Loucy (cell line): ENCODE results near the gene FANCI.

Experiments used
- H2AFZ ChIP-seq: fragments of 200-600 bp; sonication (generic); 2 replicates; pipeline ENCODE4 v1.6.0; 2016; ENCODE audit warnings: antibody characterized with exemption, mild to moderate bottlenecking, low read length, moderate library complexity
- H3F3A ChIP-seq: fragments of 200-600 bp; 2 replicates; pipeline ENCODE4 v1.6.0; 2016; ENCODE audit warnings: antibody characterized with exemption, low read depth, mild to moderate bottlenecking
- H3K27me3 ChIP-seq: fragments of 200-600 bp; sonication (generic); 2 replicates; pipeline ENCODE4 v1.6.1; 2014; ENCODE audit warnings: low read length, mild to moderate bottlenecking; ENCODE audit not compliant: insufficient read depth, poor library complexity, severe bottlenecking
- H3K36me3 ChIP-seq: fragments of 200-600 bp; sonication (generic); 2 replicates; pipeline ENCODE4 v1.6.1; 2016; ENCODE audit warnings: low read length; ENCODE audit not compliant: insufficient read depth
- H3K4me1 ChIP-seq: fragments of 200-600 bp; sonication (generic); 2 replicates; pipeline ENCODE4 v1.5.1; 2014; ENCODE audit warnings: low read length, mild to moderate bottlenecking; ENCODE audit not compliant: insufficient read depth, poor library complexity, severe bottlenecking
- H3K4me2 ChIP-seq: fragments of 200-600 bp; sonication (generic); 2 replicates; pipeline ENCODE4 v1.6.0; 2014; ENCODE audit warnings: antibody characterized with exemption, low read length, low read depth, mild to moderate bottlenecking; ENCODE audit not compliant: poor library complexity, severe bottlenecking
- H3K4me3 ChIP-seq: fragments of 200-600 bp; sonication (generic); 2 replicates; pipeline ENCODE4 v1.5.1; 2014; ENCODE audit warnings: low read length, mild to moderate bottlenecking, mixed read lengths; ENCODE audit not compliant: poor library complexity, severe bottlenecking
- H3K79me2 ChIP-seq: fragments of 200-600 bp; sonication (generic); 2 replicates; pipeline ENCODE4 v1.6.1; 2014; ENCODE audit warnings: low read length; ENCODE audit not compliant: insufficient read depth
- H3K9ac ChIP-seq: fragments of 200-600 bp; sonication (generic); 2 replicates; pipeline ENCODE4 v1.6.0; 2014; ENCODE audit warnings: mild to moderate bottlenecking, low read depth, low read length, moderate library complexity; ENCODE audit not compliant: poor library complexity, severe bottlenecking
- H3K9me2 ChIP-seq: fragments of 200-600 bp; sonication (generic); replicated peaks from 2 replicates; pipeline ENCODE4 v1.6.1; 2016; ENCODE audit warnings: low read depth, low read length, mixed read lengths
- H3K9me3 ChIP-seq: fragments of 200-600 bp; sonication (generic); 2 replicates; pipeline ENCODE4 v1.6.1; 2014; ENCODE audit warnings: mild to moderate bottlenecking, antibody characterized with exemption, low read length, low read depth; ENCODE audit not compliant: insufficient read depth
- H4K20me1 ChIP-seq: fragments of 200-600 bp; sonication (generic); 2 replicates; pipeline ENCODE4 v1.6.0; 2014; ENCODE audit warnings: antibody characterized with exemption, low read length, mild to moderate bottlenecking; ENCODE audit not compliant: insufficient read depth, poor library complexity, severe bottlenecking
- EZH2phosphoT487 ChIP-seq: fragments of 200-600 bp; IDR thresholded peaks from 2 replicates; pipeline ENCODE4 v1.6.1; 2018; ENCODE audit warnings: antibody characterized with exemption, mild to moderate bottlenecking, moderate library complexity, borderline replicate concordance
- TF ChIP-seq, protein P1 (sequence below): fragments of 200-600 bp; sonication (generic); conservative IDR thresholded peaks from 2 replicates; pipeline ENCODE4 v1.5.1; 2014; ENCODE audit warnings: mild to moderate bottlenecking, antibody characterized with exemption, low read length

FANCI gene

DNA sequence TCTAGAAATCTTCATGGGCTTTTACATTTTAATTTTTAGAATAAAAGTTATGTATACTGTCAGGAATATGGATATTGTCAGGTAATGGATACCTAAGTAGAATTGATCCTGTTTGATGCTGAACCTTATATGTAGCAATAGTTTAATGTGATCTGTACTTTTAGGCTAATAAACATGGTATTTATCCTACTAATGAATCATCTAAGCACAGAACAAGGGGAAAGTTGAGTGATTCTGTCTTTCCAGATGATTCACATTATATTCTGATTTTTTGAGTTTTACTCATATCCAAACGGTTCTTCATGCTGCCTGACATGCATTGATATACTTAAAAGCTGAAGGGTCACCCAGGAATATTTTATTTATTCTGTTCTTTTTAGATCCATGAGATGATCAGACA lies 34.5 kb downstream of the FANCI start:
- no peak overlapping the region for H2AFZ ChIP-seq
- H3K4me1 ChIP-seq = no peaks in the 10 kb centered on the region
- no peak overlapping the region for H3K9ac ChIP-seq
- H3K79me2 ChIP-seq = no peaks in the 10 kb centered on the region
- no peaks in the 10 kb centered on the region for H3K27me3 ChIP-seq
- H4K20me1 ChIP-seq = no peaks in the 10 kb centered on the region
- TF ChIP-seq, protein P1, sequence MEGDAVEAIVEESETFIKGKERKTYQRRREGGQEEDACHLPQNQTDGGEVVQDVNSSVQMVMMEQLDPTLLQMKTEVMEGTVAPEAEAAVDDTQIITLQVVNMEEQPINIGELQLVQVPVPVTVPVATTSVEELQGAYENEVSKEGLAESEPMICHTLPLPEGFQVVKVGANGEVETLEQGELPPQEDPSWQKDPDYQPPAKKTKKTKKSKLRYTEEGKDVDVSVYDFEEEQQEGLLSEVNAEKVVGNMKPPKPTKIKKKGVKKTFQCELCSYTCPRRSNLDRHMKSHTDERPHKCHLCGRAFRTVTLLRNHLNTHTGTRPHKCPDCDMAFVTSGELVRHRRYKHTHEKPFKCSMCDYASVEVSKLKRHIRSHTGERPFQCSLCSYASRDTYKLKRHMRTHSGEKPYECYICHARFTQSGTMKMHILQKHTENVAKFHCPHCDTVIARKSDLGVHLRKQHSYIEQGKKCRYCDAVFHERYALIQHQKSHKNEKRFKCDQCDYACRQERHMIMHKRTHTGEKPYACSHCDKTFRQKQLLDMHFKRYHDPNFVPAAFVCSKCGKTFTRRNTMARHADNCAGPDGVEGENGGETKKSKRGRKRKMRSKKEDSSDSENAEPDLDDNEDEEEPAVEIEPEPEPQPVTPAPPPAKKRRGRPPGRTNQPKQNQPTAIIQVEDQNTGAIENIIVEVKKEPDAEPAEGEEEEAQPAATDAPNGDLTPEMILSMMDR = no peak
- no peak for TF ChIP-seq EZH2phosphoT487
- H3K9me3 ChIP-seq = no peaks in the 10 kb centered on the region
- no peaks in the 10 kb centered on the region for H3F3A ChIP-seq
- H3K9me2 ChIP-seq = no peaks in the 10 kb centered on the region
- H3K4me3 ChIP-seq = no peak overlapping the region
- peaks cover 83% of the 10 kb centered on the region; the same call in 1 of the 2 replicates for H3K36me3 ChIP-seq
- H3K4me2 ChIP-seq = no peak overlapping the region

DNA sequence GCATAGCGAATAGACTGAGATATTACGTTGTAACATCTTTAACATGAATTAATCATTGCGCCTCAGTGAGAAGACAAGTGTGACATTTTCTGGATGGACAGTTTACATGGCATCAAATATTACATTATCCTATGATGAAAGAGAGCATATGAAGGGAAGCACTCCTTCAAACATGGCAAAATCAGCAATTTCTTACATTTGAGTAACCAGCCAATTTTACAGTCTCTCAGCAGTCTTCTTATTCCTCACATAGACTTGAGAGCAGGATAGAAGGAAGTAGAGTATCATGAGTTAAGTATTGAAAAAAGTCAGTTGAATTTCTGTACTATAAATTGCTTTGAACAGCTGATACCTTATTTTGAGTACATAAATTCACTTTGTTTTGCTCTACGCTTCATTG lies 38.9 kb downstream of the FANCI start:
- no peak overlapping the region for H3K9ac ChIP-seq
- no peaks in the 10 kb centered on the region for H4K20me1 ChIP-seq
- H3F3A ChIP-seq = no peaks in the 10 kb centered on the region
- H3K4me3 ChIP-seq = no peak overlapping the region
- peaks cover 80% of the 10 kb centered on the region for H3K36me3 ChIP-seq
- H3K27me3 ChIP-seq = no peaks in the 10 kb centered on the region
- no peak overlapping the region for H3K4me2 ChIP-seq
- H3K9me3 ChIP-seq = peaks cover 8% of the 10 kb centered on the region; the same call in 1 of the 2 replicates
- H3K79me2 ChIP-seq = no peaks in the 10 kb centered on the region
- H3K4me1 ChIP-seq = no peaks in the 10 kb centered on the region
- no peak for TF ChIP-seq EZH2phosphoT487
- TF ChIP-seq, protein P1 = no peak
- H2AFZ ChIP-seq = no peak overlapping the region
- no peaks in the 10 kb centered on the region for H3K9me2 ChIP-seq

DNA sequence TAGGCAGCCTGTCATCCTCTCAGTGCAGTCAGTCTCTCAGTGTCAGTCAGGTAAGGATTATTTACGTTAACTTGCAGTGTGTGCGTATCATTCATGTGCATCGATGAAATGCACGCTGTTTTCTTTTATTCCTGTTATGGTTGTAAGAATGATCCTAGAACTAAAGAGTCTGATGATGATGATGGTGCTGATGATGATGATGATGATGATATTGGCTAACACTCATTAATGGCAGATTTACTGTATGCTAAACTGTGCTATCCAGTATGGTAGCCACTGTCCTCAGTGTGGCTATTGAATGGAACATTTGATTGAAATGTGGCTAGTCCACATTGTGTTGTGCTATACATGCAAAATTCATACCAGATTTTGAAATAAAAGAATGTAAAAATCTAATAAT lies 39.4 kb downstream of the FANCI start:
- Histone ChIP-seq H3K9me2 (no peaks in the 10 kb centered on the region), H3K9me3 (peaks cover 8% of the 10 kb centered on the region; the same call in 1 of the 2 replicates), H3K4me2 (no peak overlapping the region), H4K20me1 (no peaks in the 10 kb centered on the region), H3K27me3 (no peaks in the 10 kb centered on the region), H3K4me3 (no peak overlapping the region), H3K4me1 (no peaks in the 10 kb centered on the region), H3K79me2 (no peaks in the 10 kb centered on the region), H2AFZ (no peak overlapping the region), H3K36me3 (peaks cover 81% of the 10 kb centered on the region), H3F3A (no peaks in the 10 kb centered on the region), H3K9ac (no peak overlapping the region)
- TF ChIP-seq, protein P1 = no peak
- TF ChIP-seq EZH2phosphoT487 = no peak
